CD4-positive, alpha-beta T cell treated with Interleukin-17A for 4 hours (primary cell): ENCODE results near the gene MORN1.

Experiments used
- DNase-seq: peaks from one replicate; pipeline ENCODE4 v3.0.0-alpha.2; 2020; ENCODE audit warnings: mixed read lengths

Gene MORN1

GRCh38 chr1:2271841-2272655 is 119.3 kb downstream of the MORN1 start:
- DNase-seq = no peak
